Fibroblast of pulmonary artery (primary cell): ENCODE results near the gene UROS.

ENCODE experiments used
- DNase-seq: peaks from one replicate; pipeline ENCODE4 v3.0.0-alpha.2; 2010; ENCODE audit warnings: low read depth
- H3K4me3 ChIP-seq: replicated peaks from 2 replicates; pipeline ENCODE4 v1.5.1; 2011; ENCODE audit warnings: low read depth, mild to moderate bottlenecking, control low read depth, low read length, moderate library complexity
- CTCF ChIP-seq: IDR thresholded peaks from 2 replicates; pipeline ENCODE4 v1.5.1; 2011; ENCODE audit warnings: mild to moderate bottlenecking, control low read depth, low read length, inconsistent platforms; ENCODE audit errors: missing control alignments

Gene UROS

GRCh38 chr10:125782054-125782453, 41.0 kb downstream of the UROS start:
- no peak overlapping the region for H3K4me3 ChIP-seq
- TF ChIP-seq CTCF = no peak
- DNase-seq = no peak

GRCh38 chr10:125781374-125781773, 41.7 kb downstream of the UROS start:
- DNase-seq = no peak
- no peak for TF ChIP-seq CTCF
- no peak overlapping the region for H3K4me3 ChIP-seq

- TF ChIP-seq CTCF = no peak
- DNase-seq = no peak
- H3K4me3 ChIP-seq = no peak overlapping the region
These were observed 43.4 kb downstream of the UROS start for GRCh38 chr10:125779403-125780327.

- no peak for DNase-seq
- no peak overlapping the region for H3K4me3 ChIP-seq
- TF ChIP-seq CTCF = no peak
These were observed 44.5 kb downstream of the UROS start for GRCh38 chr10:125778556-125778955.

GRCh38 chr10:125777806-125778205, 45.3 kb downstream of the UROS start:
- DNase-seq = no peak
- H3K4me3 ChIP-seq = no peak overlapping the region
- TF ChIP-seq CTCF = no peak

- DNase-seq = no peak
- H3K4me3 ChIP-seq = no peak within 1 kb of the TSS
- no peak for TF ChIP-seq CTCF
These were observed 47.5 kb downstream of the UROS start, which contains the start of gene MMP21 for GRCh38 chr10:125775491-125776106. Gene MMP21, minus strand, starts transcription at chr10:125775821. Its CDS starts 0 bp downstream, at chr10:125775821.
